K562 (cell line): ENCODE results near the gene ADCY1. TPM values are rescaled to one million over a fixed set of nuclear protein-coding genes. Genes with fewer than 3 reads are reported as not detected.

Source experiments
- CHD7 ChIP-seq: fragments of 200-600 bp; sonication (generic); IDR thresholded peaks from one replicate; pipeline ENCODE4 v1.6.1; 2012; ENCODE audit warnings: mild to moderate bottlenecking, low read depth, low read length, inconsistent platforms
- ELF2 ChIP-seq: fragments of 250-450 bp; sonication (Bioruptor Pico); IDR thresholded peaks from 2 replicates; pipeline ENCODE4 v1.5.0; 2021; ENCODE audit warnings: mild to moderate bottlenecking
- PTTG1 ChIP-seq: fragments of 450-650 bp; IDR thresholded peaks from 2 replicates; pipeline ENCODE4 v1.6.1; 2016; ENCODE audit warnings: low read depth, mild to moderate bottlenecking, missing genetic modification characterization, missing compliant biosample characterization
- TRIM24 ChIP-seq, 2 experiments: fragments of 450-650 bp; IDR thresholded peaks; 2 replicates each; pipeline ENCODE4 v1.6.1; 2016
- polyA plus RNA-seq, 8 experiments: library from polyadenylated mRNA; depleted of rRNA in 4 of 8; stranded (reverse) in 5 of 8; unstranded in 3 of 8; fragments of >200 nt; fragmentation: Nextera tagmentation in 2 of 8; fragmentation: Illumina TruSeq in 1 of 8; extraction: Ambion mirVana in 2 of 8; extraction: Trizol in 1 of 8; gene quantifications; 2 replicates each; pipeline versions ENCODE4 v1.2.1 to v1.2.3, GENCODE V29; 2011 to 2014; ENCODE audit warnings: inconsistent platforms in 1 of 8, missing spikeins in 1 of 8
- total RNA-seq, 7 experiments: library from RNA; depleted of rRNA in 6 of 7; stranded (reverse); fragments of >200 nt in 6 of 7; fragmentation: Illumina TruSeq in 2 of 7; extraction: Trizol in 2 of 7; gene quantifications; 2 replicates each; pipeline versions ENCODE4 v1.2.1 to v1.2.3, GENCODE V29; 2011 to 2021; ENCODE audit warnings: low replicate concordance in 1 of 7
- TF ChIP-seq, protein P1 (sequence below), 2 experiments: fragments of 450-650 bp in 1 of 2; IDR thresholded peaks; 2 replicates each; pipeline ENCODE4 v1.6.1; 2011 to 2017; ENCODE audit warnings: low read depth in 2 of 2, antibody characterized with exemption in 1 of 2, borderline replicate concordance in 1 of 2, low read length in 1 of 2, mild to moderate bottlenecking in 1 of 2, mixed read lengths in 1 of 2; ENCODE audit not compliant: control insufficient read depth in 1 of 2
- TF ChIP-seq, protein P2 (sequence below), 2 experiments: IDR thresholded peaks in 1 of 2; conservative IDR thresholded peaks in 1 of 2; 2 replicates each; pipeline ENCODE4 v1.6.1; 2016; ENCODE audit warnings: low read depth in 2 of 2, mild to moderate bottlenecking in 1 of 2, missing compliant biosample characterization in 1 of 2, missing genetic modification characterization in 1 of 2, moderate library complexity in 1 of 2

The ADCY1 gene
- total and polyA plus RNA-seq, 9 of the 15 experiments (the other 6 are each of a cell fraction or from before 2014, with no cell fraction given): under 0.01 to 0.18 (median 0.10) TPM; not detected in 4

DNA sequence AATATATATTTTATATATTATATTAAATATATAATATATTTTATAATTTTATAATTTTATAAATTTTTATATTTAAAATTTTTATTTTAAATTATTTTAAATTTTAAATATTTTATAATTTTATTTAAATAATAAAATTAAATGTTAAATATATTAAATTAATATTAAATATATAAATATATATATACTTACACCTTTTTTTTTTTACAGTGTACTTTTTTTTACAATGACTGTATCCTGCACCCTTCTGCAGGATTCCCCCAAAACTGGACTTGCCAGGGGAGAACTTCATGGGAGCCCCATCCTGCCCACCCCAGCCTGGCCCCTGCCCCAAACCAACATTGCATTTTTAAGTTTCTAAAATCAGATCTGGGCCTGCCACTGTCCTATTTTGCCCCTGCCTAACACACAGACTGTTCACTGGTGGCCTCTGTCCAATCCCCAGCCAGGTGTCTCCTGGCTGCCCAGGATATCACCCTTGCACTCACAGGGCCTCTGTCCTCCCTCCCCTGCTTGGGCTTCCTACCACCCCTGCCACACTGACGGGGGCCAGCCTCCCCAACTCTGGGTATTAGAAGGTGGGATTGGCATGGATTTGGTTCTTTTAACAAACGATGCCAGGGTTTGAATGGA lies 138.0 kb downstream of the ADCY1 start (continued):
- TF ChIP-seq, protein P1, sequence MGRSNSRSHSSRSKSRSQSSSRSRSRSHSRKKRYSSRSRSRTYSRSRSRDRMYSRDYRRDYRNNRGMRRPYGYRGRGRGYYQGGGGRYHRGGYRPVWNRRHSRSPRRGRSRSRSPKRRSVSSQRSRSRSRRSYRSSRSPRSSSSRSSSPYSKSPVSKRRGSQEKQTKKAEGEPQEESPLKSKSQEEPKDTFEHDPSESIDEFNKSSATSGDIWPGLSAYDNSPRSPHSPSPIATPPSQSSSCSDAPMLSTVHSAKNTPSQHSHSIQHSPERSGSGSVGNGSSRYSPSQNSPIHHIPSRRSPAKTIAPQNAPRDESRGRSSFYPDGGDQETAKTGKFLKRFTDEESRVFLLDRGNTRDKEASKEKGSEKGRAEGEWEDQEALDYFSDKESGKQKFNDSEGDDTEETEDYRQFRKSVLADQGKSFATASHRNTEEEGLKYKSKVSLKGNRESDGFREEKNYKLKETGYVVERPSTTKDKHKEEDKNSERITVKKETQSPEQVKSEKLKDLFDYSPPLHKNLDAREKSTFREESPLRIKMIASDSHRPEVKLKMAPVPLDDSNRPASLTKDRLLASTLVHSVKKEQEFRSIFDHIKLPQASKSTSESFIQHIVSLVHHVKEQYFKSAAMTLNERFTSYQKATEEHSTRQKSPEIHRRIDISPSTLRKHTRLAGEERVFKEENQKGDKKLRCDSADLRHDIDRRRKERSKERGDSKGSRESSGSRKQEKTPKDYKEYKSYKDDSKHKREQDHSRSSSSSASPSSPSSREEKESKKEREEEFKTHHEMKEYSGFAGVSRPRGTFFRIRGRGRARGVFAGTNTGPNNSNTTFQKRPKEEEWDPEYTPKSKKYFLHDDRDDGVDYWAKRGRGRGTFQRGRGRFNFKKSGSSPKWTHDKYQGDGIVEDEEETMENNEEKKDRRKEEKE (IDR thresholded peaks at IDR 0.05; ENCODE audit: borderline replicate concordance in 1 of 2, control insufficient read depth in 1 of 2, low read depth in 2 of 2, low read length in 1 of 2): no peak
- TF ChIP-seq, protein P2, sequence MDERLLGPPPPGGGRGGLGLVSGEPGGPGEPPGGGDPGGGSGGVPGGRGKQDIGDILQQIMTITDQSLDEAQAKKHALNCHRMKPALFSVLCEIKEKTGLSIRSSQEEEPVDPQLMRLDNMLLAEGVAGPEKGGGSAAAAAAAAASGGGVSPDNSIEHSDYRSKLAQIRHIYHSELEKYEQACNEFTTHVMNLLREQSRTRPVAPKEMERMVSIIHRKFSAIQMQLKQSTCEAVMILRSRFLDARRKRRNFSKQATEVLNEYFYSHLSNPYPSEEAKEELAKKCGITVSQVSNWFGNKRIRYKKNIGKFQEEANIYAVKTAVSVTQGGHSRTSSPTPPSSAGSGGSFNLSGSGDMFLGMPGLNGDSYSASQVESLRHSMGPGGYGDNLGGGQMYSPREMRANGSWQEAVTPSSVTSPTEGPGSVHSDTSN (CRISPR knock-in tag; IDR thresholded peaks at IDR 0.05; ENCODE audit: low read depth): no peak
- TF ChIP-seq, protein P2 (tag; conservative IDR thresholded peaks at IDR 0.05; ENCODE audit: low read depth): no peak
- TF ChIP-seq ELF2: no peak
- no peak for TF ChIP-seq PTTG1 (tag)
- TF ChIP-seq TRIM24 (IDR thresholded peaks at IDR 0.05): no peak
- no peak for TF ChIP-seq CHD7
